ENCODE data around the gene RNU2-1.
"Not testable (repeated sequence)": the region's sequence is repeated elsewhere in the genome, so short reads cannot be mapped to it uniquely, and the experiment has no call there.

The RNU2-1 gene

DNA sequence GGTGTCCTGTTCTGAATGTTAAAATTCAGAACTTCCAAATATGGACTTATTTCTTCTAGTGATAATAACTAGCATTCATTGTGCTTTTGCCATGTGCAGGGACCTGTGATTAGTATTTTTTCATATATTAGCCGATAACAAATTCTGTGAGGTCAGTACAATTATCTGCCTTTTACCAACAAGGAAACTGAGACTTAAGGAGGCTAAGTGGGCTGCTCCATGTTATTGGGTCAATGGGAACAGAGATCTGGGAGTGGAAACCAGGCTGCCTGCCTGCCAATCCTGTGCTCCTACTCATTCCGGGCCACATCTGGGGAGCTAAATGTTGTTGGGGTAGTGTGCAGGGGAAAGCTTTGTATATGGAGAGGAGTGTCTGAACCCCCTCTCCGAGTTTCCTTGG is 18.4 kb downstream of the RNU2-1 start:
- DNase-seq: no peak

- DNase-seq: no peak
These were observed 20.2 kb downstream of the RNU2-1 start for GRCh38 chr17:43213545-43213944.

- no peak for DNase-seq
These were observed 20.9 kb downstream of the RNU2-1 start for GRCh38 chr17:43212641-43213490.

DNA sequence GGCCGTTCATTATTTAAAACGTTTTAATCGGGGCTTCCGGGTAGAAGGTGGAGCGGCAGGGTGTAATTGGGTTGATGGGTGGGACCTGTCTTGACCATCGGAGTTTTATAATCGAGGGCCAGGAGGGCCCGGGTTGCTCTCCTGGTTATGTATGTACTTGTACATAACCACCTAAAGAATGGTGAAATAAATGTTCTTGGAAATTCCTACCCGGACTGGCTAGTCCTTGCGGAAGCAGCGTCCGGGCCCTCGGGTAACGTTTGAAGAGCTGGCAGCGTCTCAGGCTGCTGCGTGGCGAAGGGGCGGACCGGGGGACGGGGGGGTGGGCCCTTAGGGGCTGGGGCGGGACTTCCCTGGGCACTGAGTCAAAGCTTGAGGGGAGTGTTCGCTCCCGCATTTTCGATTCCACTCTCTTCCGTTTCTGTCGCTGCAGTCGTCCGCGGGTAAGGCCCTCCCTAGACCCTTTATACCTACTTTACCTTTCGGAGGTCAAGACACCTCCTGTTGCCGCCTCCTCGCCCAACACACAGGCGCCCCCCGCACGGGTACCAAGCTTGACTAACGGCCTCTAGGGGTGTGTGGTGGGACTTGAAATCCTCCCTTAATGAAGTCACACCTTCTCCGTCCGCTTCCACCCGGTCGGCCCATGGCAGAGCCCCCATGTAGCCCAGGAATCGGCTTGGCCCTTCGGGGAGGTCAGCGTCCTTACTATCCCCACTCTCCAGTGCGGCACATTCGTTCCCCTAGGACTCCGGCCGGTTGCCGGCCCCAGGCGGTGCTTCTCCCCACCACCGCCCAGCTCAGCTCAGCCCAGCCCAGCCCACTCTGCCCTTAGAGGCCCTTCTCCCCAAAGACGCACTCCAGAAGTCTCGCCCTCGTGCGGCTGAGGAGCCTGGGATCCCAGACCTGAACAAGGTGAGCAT is 22.0 kb downstream of the RNU2-1 start, which contains the start of gene TMEM106A:
Gene TMEM106A (plus strand): TSS at position 396 of the 923 bp plus-strand sequence. CDS start 1,167 bp downstream, outside the sequence.
- peak; percentile 60 to 64 for DNase-seq

DNA sequence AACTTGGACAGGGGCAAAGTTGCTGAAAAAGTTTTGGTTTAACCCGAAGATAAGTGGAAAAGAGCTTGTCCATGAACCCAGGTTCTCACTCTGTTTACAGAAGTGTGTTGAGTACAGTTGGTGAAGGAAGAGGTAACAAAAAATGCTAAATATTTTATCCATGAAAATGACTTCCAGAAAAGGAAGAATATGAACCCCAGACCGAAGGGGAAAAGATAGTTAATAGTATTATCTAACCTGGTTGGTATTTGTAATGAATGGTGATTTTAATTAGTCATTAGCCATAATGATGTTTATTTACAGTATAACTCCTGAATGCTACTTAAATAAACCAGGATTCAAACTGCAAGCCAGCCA is 22.7 kb downstream of the RNU2-1 start:
- no peak for DNase-seq

- DNase-seq: no peak
These were observed 23.2 kb downstream of the RNU2-1 start for GRCh38 chr17:43210576-43210975.

DNA sequence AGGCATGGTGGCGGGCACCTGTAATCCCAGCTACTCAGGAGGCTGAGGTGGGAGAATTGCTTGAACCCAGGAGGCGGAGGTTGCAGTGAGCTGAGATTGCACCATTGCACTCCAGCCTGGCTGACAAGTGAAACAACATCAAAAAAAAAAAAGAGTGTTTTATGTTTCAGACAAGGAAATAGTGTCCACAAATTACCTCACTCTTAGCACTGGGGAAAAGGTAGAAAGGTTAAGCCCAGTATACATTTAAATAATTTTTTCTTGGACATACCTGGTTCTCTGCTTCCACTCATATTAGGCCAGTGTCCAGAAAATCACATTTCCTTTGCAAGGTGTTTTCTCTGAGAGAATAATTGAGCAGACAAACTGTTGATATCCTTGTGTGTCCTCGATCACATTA is 30.8 kb downstream of the RNU2-1 start:
- DNase-seq: not testable (repeated sequence)

DNA sequence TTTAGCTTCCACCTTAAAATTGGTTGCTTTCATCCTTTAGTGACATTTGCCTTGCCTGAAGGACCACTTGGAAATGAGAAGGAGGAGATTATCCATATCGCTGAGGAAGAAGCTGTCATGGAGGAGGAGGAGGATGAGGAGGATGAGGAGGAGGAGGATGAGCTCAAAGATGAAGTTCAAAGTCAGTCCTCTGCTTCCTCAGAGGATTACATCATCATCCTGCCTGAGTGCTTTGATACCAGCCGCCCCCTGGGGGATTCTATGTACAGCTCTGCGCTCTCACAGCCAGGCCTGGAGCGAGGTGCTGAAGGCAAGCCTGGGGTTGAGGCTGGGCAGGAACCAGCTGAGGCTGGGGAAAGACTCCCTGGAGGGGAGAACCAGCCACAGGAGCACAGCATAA is 33.6 kb downstream of the RNU2-1 start:
- DNase-seq: no peak

- DNase-seq: no peak
These were observed 34.1 kb downstream of the RNU2-1 start for GRCh38 chr17:43199633-43200032.

GRCh38 chr17:43193251-43193650 is 40.5 kb downstream of the RNU2-1 start:
- no peak for DNase-seq

DNA sequence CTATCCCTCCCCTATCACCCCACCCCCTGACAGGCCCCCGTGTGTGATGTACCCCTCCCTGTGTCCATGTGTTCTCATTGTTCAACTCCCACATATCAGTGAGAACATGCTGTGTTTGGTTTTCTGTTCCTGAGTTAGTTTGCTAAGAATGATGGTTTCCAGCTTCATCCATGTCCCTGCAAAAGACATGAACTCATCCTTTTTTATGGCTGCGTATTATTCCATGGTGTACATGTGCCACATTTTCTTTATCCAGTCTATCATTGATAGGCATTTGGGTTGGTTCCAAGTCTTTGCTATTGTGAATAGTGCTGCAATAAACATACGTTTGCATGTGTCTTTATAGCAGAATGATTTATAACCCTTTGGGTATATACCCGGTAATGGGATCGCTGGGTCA is 47.1 kb downstream of the RNU2-1 start:
- not testable (repeated sequence) for DNase-seq

DNA sequence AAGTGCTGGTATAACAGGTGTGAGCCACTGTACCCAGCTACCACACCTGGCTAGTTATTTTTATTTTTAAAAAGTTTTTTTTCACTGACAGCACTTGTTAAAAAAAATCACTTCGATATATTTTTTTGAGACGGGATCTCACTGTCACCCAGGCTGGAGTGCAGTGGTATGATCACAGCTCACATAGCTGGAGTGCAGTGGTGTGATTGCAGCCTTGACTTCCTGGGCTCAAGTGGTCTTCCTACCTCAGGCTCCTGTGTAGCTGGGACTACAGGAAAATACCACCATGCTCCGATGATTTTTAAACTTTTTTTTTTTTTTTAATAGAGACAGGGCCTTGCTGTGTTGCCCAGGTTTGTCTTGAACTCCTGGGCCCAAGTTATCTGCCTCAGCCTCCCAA is 49.9 kb downstream of the RNU2-1 start:
- DNase-seq: no peak

Data from stimulated activated CD4-positive, alpha-beta T cell treated with anti-CD3 and anti-CD28 coated beads, Interleukin-2, amount 100 ng/mL, for 48 hours (primary cell).